H1 (cell line): ENCODE measurements around the gene MYDGF. TPM values are rescaled to one million over a fixed set of nuclear protein-coding genes. Genes with fewer than 3 reads are reported as not detected.

ENCODE experiments used
- CTCF ChIA-PET: fragments of 300-600 bp; sonication (Branson Sonifier 250); formaldehyde crosslinking; loops from one replicate; lab custom pipeline; 2021; ENCODE audit not compliant: partially characterized antibody; lab: Charles Lee
- POLR2A ChIA-PET: fragments of 300-600 bp; sonication (Branson Sonifier 250); formaldehyde crosslinking; loops from one replicate; lab custom pipeline; 2021; ENCODE audit warnings: inconsistent platforms; ENCODE audit not compliant: partially characterized antibody; lab: Charles Lee
- DNase-seq, 2 experiments: peaks; one replicate each; pipeline versions ENCODE4 v3.0.0 to v3.0.0-alpha.2; 2010 to 2022; ENCODE audit warnings: low spot score in 2 of 2, low read depth in 1 of 2, mixed read lengths in 1 of 2
- FAIRE-seq: peaks from 2 replicates; lab custom pipeline; 2011; peaks lifted over from hg19 to GRCh38; lab: Jason Lieb, UNC
- H2AFZ ChIP-seq: 2 replicates; pipeline ENCODE4 v1.8.1; 2012; ENCODE audit warnings: low read length, inconsistent platforms
- H2AK5ac ChIP-seq: 2 replicates; pipeline ENCODE4 v1.6.1; 2013; ENCODE audit warnings: low read depth, low read length
- H2BK120ac ChIP-seq: replicated peaks from 2 replicates; pipeline ENCODE3; 2013; ENCODE audit warnings: low read depth, low read length, inconsistent platforms
- H2BK12ac ChIP-seq: 2 replicates; pipeline ENCODE4 v1.6.1; 2013; ENCODE audit warnings: low read depth, low read length
- H2BK15ac ChIP-seq: 2 replicates; pipeline ENCODE4 v1.6.1; 2013; ENCODE audit warnings: low read length
- H2BK20ac ChIP-seq: 2 replicates; pipeline ENCODE4 v1.6.1; 2013; ENCODE audit warnings: low read length
- H2BK5ac ChIP-seq: 2 replicates; pipeline ENCODE4 v1.6.1; 2013; ENCODE audit warnings: low read depth, low read length
- H3K14ac ChIP-seq: 2 replicates; pipeline ENCODE4 v1.6.1; 2013; ENCODE audit warnings: inconsistent platforms; ENCODE audit not compliant: insufficient read length
- H3K18ac ChIP-seq: 2 replicates; pipeline ENCODE4 v1.6.1; 2013; ENCODE audit warnings: low read length; ENCODE audit errors: extremely low read depth
- H3K23ac ChIP-seq: 2 replicates; pipeline ENCODE4 v1.6.1; 2013; ENCODE audit warnings: inconsistent platforms; ENCODE audit not compliant: insufficient read length
- H3K23me2 ChIP-seq: 2 replicates; pipeline ENCODE4 v1.6.1; 2013; ENCODE audit warnings: low read depth, low read length
- H3K27ac ChIP-seq: 2 replicates; pipeline ENCODE4 v1.6.1; 2011; ENCODE audit warnings: low read depth, low read length, inconsistent platforms
- H3K27me3 ChIP-seq, 4 experiments: replicated peaks in 1 of 4; 1 replicate in 1 of 4; 2 replicates in 3 of 4; pipeline versions ENCODE4 v1.6.1 to v1.8.1; 2011 to 2013; ENCODE audit warnings: low read length in 3 of 4, mild to moderate bottlenecking in 3 of 4, inconsistent platforms in 2 of 4, mixed read lengths in 2 of 4, moderate library complexity in 1 of 4; ENCODE audit not compliant: control insufficient read depth in 3 of 4, insufficient read depth in 3 of 4; ENCODE audit errors: extremely low read depth in 1 of 4
- H3K36me3 ChIP-seq, 4 experiments: 2 replicates each; pipeline versions ENCODE4 v1.6.1 to v1.8.1; 2011 to 2013; ENCODE audit warnings: mild to moderate bottlenecking in 4 of 4, low read length in 3 of 4, moderate library complexity in 2 of 4, control low read depth in 1 of 4, inconsistent platforms in 1 of 4; ENCODE audit not compliant: insufficient read depth in 4 of 4, control insufficient read depth in 2 of 4
- H3K4ac ChIP-seq: replicated peaks from 2 replicates; pipeline ENCODE3; 2013; ENCODE audit warnings: low read length, low read depth, mixed read lengths, inconsistent platforms; ENCODE audit not compliant: insufficient read length
- H3K4me1 ChIP-seq, 4 experiments: replicated peaks in 1 of 4; 1 replicate in 1 of 4; 2 replicates in 3 of 4; pipeline versions ENCODE4 v1.6.1 to v1.8.1; 2011 to 2013; ENCODE audit warnings: low read length in 3 of 4, inconsistent platforms in 2 of 4, mixed read lengths in 1 of 4; ENCODE audit not compliant: insufficient read depth in 4 of 4, control insufficient read depth in 3 of 4
- H3K4me2 ChIP-seq, 2 experiments: 2 replicates each; pipeline versions ENCODE4 v1.6.1 to v1.8.1; 2011 to 2013; ENCODE audit warnings: low read depth in 2 of 2, low read length in 2 of 2, control low read depth in 1 of 2, inconsistent platforms in 1 of 2, mild to moderate bottlenecking in 1 of 2; ENCODE audit not compliant: insufficient read depth in 1 of 2
- H3K4me3 ChIP-seq, 4 experiments: fragments of 200-600, 300-600 bp in 1 of 4; sonication (generic), shearing (Covaris generic), sonication (Bioruptor Twin) in 1 of 4; 2 replicates each; pipeline versions ENCODE4 v1.5.1 to v1.8.1; 2011 to 2016; ENCODE audit warnings: low read length in 4 of 4, low read depth in 3 of 4, control low read depth in 2 of 4, inconsistent platforms in 2 of 4, mild to moderate bottlenecking in 2 of 4, mixed read lengths in 1 of 4, moderate library complexity in 1 of 4; ENCODE audit not compliant: insufficient read depth in 2 of 4; ENCODE audit errors: extremely low read depth in 1 of 4
- H3K56ac ChIP-seq: replicated peaks from 2 replicates; pipeline ENCODE3; 2013; ENCODE audit warnings: low read depth, mild to moderate bottlenecking, mixed read lengths, low read length, inconsistent platforms; ENCODE audit not compliant: insufficient read length
- H3K79me1 ChIP-seq: 2 replicates; pipeline ENCODE4 v1.6.1; 2013; ENCODE audit warnings: low read depth, low read length, control low read depth
- H3K79me2 ChIP-seq, 2 experiments: 2 replicates each; pipeline versions ENCODE4 v1.6.1 to v1.8.1; 2012 to 2013; ENCODE audit warnings: low read length in 2 of 2, mild to moderate bottlenecking in 2 of 2, inconsistent platforms in 1 of 2; ENCODE audit not compliant: insufficient read depth in 2 of 2, control insufficient read depth in 1 of 2
- H3K9ac ChIP-seq, 4 experiments: replicated peaks in 1 of 4; 1 replicate in 1 of 4; 2 replicates in 3 of 4; pipeline versions ENCODE4 v1.6.1 to v1.8.1; 2011 to 2013; ENCODE audit warnings: low read depth in 3 of 4, low read length in 3 of 4, control low read depth in 2 of 4, mild to moderate bottlenecking in 2 of 4, moderate library complexity in 2 of 4, inconsistent platforms in 1 of 4; ENCODE audit errors: extremely low read depth in 1 of 4
- H3K9me3 ChIP-seq, 2 experiments: 2 replicates each; pipeline versions ENCODE4 v1.6.1 to v1.8.1; 2012 to 2013; ENCODE audit warnings: mild to moderate bottlenecking in 2 of 2, moderate library complexity in 2 of 2, control low read depth in 1 of 2, inconsistent platforms in 1 of 2, low read depth in 1 of 2, low read length in 1 of 2, mixed read lengths in 1 of 2; ENCODE audit not compliant: insufficient read depth in 2 of 2
- H4K20me1 ChIP-seq, 2 experiments: replicated peaks in 1 of 2; 2 replicates each; pipeline versions ENCODE3 to v1.8.1; 2011 to 2013; ENCODE audit warnings: inconsistent platforms in 2 of 2, low read length in 2 of 2, mild to moderate bottlenecking in 1 of 2; ENCODE audit not compliant: insufficient read depth in 2 of 2, control insufficient read depth in 1 of 2
- H4K5ac ChIP-seq: 2 replicates; pipeline ENCODE4 v1.6.1; 2013; ENCODE audit warnings: low read length, low read depth, mixed read lengths, inconsistent platforms; ENCODE audit not compliant: insufficient read length
- H4K8ac ChIP-seq: 2 replicates; pipeline ENCODE4 v1.8.0; 2013; ENCODE audit warnings: mild to moderate bottlenecking, moderate library complexity, low read length, inconsistent platforms; ENCODE audit not compliant: insufficient read depth; ENCODE audit errors: extremely low read depth
- H4K91ac ChIP-seq: replicated peaks from 2 replicates; pipeline ENCODE3; 2013; ENCODE audit warnings: low read length, mixed read lengths, inconsistent platforms; ENCODE audit not compliant: insufficient read length
- FOSL1 ChIP-seq: IDR thresholded peaks from 2 replicates; pipeline ENCODE4 v1.6.1; 2011; ENCODE audit warnings: mild to moderate bottlenecking, low read depth, low read length, moderate library complexity; ENCODE audit not compliant: insufficient read depth
- KDM1A ChIP-seq: fragments of 200-600, 300-600 bp; sonication (generic); IDR thresholded peaks from 2 replicates; pipeline ENCODE4 v1.7.1; 2016; ENCODE audit warnings: mild to moderate bottlenecking, low read length, borderline replicate concordance
- WGBS, 2 experiments: shearing (Covaris generic) in 1 of 2; methylation state at CpG; one replicate each; pipeline versions ENCODE4 v1.1.6 to v1.1.7; 2013 to 2015; ENCODE audit warnings: low lambda C conversion rate in 2 of 2, mixed read lengths in 2 of 2, inconsistent platforms in 1 of 2, low coverage in 1 of 2, missing lambda C conversion rate in 1 of 2; ENCODE audit not compliant: insufficient replicate concordance in 2 of 2, insufficient coverage in 1 of 2, insufficient read length in 1 of 2; ENCODE audit errors: extremely low coverage in 1 of 2, missing lambda C conversion rate in 1 of 2; 5-methylcytosine and 5-hydroxymethylcytosine counted together
- polyA plus RNA-seq, 7 experiments: library from polyadenylated mRNA; depleted of rRNA in 3 of 7; stranded (reverse) in 5 of 7; unstranded in 2 of 7; fragments of >200 nt in 5 of 7; fragments of 200-250 nt in 2 of 7; gene quantifications; 1 replicate in 5 of 7; 2 replicates in 1 of 7; 4 replicates in 1 of 7; pipeline versions ENCODE4 v1.2.1 to v1.2.3, GENCODE V29; 2011 to 2013; ENCODE audit warnings: missing spikeins in 2 of 7, mixed read lengths in 2 of 7
- total RNA-seq: library from RNA; stranded (reverse); fragmentation: NEBNext Ultra II Directional; extraction: Animal tissue kit (Norgen Biotek cat#: 25700); gene quantifications from 2 replicates; pipeline ENCODE4 v1.2.1, GENCODE V29; 2021

MYDGF gene
- total and polyA plus RNA-seq, 2 of the 8 experiments (the other 6 are each of a cell fraction or from before 2014, with no cell fraction given), result 40.6 to 51.1 TPM

DNA sequence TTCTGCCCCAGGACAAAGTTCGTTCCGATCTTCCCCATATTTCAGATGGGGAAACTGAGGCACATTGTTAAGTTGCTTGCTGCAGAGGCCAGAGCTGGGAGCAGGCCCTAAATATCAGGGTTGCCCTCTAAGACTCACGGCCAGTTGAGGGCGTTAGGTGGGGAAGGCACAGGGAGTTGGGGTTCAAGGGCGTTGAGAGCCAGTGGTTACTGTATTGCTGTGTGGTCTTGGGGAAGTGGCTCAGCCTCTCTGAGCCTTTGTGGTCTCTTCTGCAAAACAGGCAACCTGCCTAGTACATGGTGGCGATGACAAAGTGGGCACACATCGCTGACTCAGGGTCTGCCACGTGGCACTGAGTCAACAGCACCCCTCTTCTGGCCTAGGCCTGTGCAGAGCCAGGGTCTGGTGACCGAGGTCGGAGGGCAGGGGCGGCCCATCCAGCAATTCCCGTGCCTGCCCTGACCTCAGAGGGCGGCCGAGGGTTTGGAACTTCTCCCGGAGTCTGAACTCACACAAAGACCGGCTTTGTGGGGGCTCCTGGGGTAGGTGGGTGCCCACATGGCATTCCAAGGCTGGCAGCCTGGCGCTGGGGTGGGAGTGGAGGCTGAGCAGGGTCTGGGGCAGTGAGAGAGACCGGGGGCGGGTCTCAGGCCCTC is 20.6 kb downstream of the MYDGF start:
- Histone ChIP-seq H3K9ac (no peak overlapping the region), H3K4me1 (no peaks in the 10 kb centered on the region; a peak in 1 of 7 replicates), H2AK5ac (no peak overlapping the region; the same call in 1 of the 2 replicates), H3K79me2 (no peaks in the 10 kb centered on the region), H3K4me2 (no peak overlapping the region), H3K18ac (no peak overlapping the region), H4K8ac (no peak overlapping the region), H3K4me3 (no peak overlapping the region), H3K14ac (no peak overlapping the region), H2AFZ (no peak overlapping the region), H4K91ac (no peak overlapping the region), H3K4ac (no peak overlapping the region), H3K56ac (no peak overlapping the region), H3K27ac (no peak overlapping the region), H4K20me1 (peaks cover 0 to 7% of the 10 kb centered on the region in 2 experiments), H3K36me3 (peaks cover 0 to 4% (median 0%) of the 10 kb centered on the region in 4 experiments; a peak in 2 of 8 replicates), H2BK15ac (no peak overlapping the region), H2BK120ac (no peak overlapping the region), H3K9me3 (no peaks in the 10 kb centered on the region), H2BK20ac (no peak overlapping the region), H3K23me2 (no peaks in the 10 kb centered on the region), H2BK5ac (no peak overlapping the region), H3K23ac (no peak overlapping the region), H3K79me1 (peaks cover 2% of the 10 kb centered on the region; the same call in 1 of the 2 replicates), H2BK12ac (no peak overlapping the region), H4K5ac (no peak overlapping the region), H3K27me3 (no peaks in the 10 kb centered on the region)
- DNase-seq (no peak), FAIRE-seq (no peak)
- TF ChIP-seq FOSL1 (no peak), KDM1A (0 out of 2 replicates have a peak, but pooled peaks have one; percentile 21)
- WGBS, 2 experiments, result 85% methylated on average over 10 of the region's 19 CpGs; no CpG with 5 or more reads in 1 of the 2 experiments
- CTCF ChIA-PET, result interaction anchor here (0.6 to 4.3 kb wide), 11 partner anchors 9 to 238 kb away, joined by 3 to 17 read pairs (median 5); no protein-coding TSS in a partner anchor
- POLR2A ChIA-PET, result interaction anchor here (0.6 to 1.1 kb wide), 3 partner anchors 22 to 524 kb away, joined by 3 to 4 read pairs (median 3); no protein-coding TSS in a partner anchor
